Measurements from ENCODE around the gene XYLB. TPM values are rescaled to one million over a fixed set of nuclear protein-coding genes. Genes with fewer than 3 reads are reported as not detected.

The XYLB gene
- total RNA-seq, 2 donors from 2014 or later: 1.8 to 38.7 TPM

- TF ChIP-seq CTCF (IDR thresholded peaks at IDR 0.05): no peak
- Histone ChIP-seq H3K4me1 (ENCODE audit: control insufficient read depth in 1 of 2, low read depth in 2 of 2) (no peaks in the 10 kb centered on the region), H3K4me3 (no peak overlapping the region), H3K27me3 (replicated peaks; ENCODE audit: insufficient read depth) (no peaks in the 10 kb centered on the region), H3K36me3 (no peaks in the 10 kb centered on the region), H3K27ac (no peak overlapping the region), H3K9me3 (no peaks in the 10 kb centered on the region)
- DNase-seq (ENCODE audit: low spot score) (no peak), ATAC-seq (ENCODE audit: insufficient number of reproducible peaks, low FRiP score, low read depth) (no peak)
These were observed 39.0 kb upstream of the XYLB start for GRCh38 chr3:38307599-38307998.

DNA sequence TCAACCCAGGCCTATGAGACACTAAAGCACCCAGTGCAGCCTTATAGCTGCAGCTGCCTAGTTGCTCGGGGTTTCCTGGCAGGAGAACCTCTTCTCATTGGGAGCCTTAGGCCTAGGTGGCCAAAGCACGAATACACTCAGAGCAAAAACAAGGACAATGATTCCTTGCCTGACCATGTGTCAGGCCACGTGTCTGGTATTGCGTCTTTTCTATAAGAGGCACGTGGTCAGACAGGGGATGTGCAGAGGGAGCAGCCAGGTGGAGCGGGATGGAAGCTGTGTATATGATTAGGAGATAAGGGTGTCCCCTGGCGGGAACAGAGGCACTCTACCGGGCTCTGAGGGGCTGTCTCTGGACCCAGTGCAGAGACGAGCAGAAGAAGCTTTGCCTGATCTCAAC is 38.1 kb upstream of the XYLB start:
- TF ChIP-seq CTCF (IDR thresholded peaks at IDR 0.05): no peak
- no peak for ATAC-seq (ENCODE audit: insufficient number of reproducible peaks, low FRiP score, low read depth)
- H3K9me3 ChIP-seq: no peaks in the 10 kb centered on the region
- no peak for DNase-seq (ENCODE audit: low spot score)
- no peaks in the 10 kb centered on the region for H3K27me3 ChIP-seq (replicated peaks; ENCODE audit: insufficient read depth)
- no peaks in the 10 kb centered on the region for H3K36me3 ChIP-seq
- no peak overlapping the region for H3K4me3 ChIP-seq
- no peak overlapping the region for H3K27ac ChIP-seq
- H3K4me1 ChIP-seq (ENCODE audit: control insufficient read depth in 1 of 2, low read depth in 2 of 2): no peaks in the 10 kb centered on the region

- Histone ChIP-seq H3K27me3 (replicated peaks; ENCODE audit: insufficient read depth) (no peaks in the 10 kb centered on the region), H3K9me3 (no peaks in the 10 kb centered on the region), H3K4me1 (ENCODE audit: control insufficient read depth in 1 of 2, low read depth in 2 of 2) (no peaks in the 10 kb centered on the region), H3K36me3 (no peaks in the 10 kb centered on the region), H3K27ac (no peak overlapping the region), H3K4me3 (no peak overlapping the region)
- no peak for TF ChIP-seq CTCF (IDR thresholded peaks at IDR 0.05)
- DNase-seq (ENCODE audit: low spot score) (no peak), ATAC-seq (ENCODE audit: insufficient number of reproducible peaks, low FRiP score, low read depth) (no peak)
These were observed 35.1 kb upstream of the XYLB start for GRCh38 chr3:38311476-38311875.

- TF ChIP-seq CTCF (IDR thresholded peaks at IDR 0.05): no peak
- H3K27ac ChIP-seq: no peak overlapping the region
- no peaks in the 10 kb centered on the region for H3K4me1 ChIP-seq (ENCODE audit: control insufficient read depth in 1 of 2, low read depth in 2 of 2)
- H3K4me3 ChIP-seq: no peak overlapping the region
- H3K27me3 ChIP-seq (replicated peaks; ENCODE audit: insufficient read depth): no peaks in the 10 kb centered on the region
- no peak for ATAC-seq (ENCODE audit: insufficient number of reproducible peaks, low FRiP score, low read depth)
- no peak for DNase-seq (ENCODE audit: low spot score)
- no peaks in the 10 kb centered on the region for H3K36me3 ChIP-seq
- no peaks in the 10 kb centered on the region for H3K9me3 ChIP-seq
These were observed 34.6 kb upstream of the XYLB start for GRCh38 chr3:38311941-38312340.

DNA sequence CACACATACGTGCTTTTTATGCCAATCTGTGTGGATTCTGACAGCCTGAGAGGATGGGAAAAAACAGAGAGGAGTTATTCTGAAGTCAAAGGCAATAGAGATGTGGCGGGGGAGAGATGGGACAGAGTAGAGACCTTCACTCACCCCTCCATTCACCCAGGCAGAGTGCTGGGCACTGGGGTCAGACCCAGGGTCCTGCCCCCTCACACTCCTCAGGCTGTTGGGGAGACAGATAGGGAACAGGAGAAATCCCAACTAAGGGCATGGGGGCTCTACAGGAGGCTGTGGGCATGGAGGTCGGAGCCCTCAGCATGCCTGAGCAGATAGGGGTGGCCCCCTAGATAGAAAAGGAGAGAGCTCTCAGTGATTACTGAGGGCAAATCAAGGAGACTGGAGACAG is 34.2 kb upstream of the XYLB start:
- Histone ChIP-seq H3K9me3 (no peaks in the 10 kb centered on the region), H3K4me1 (ENCODE audit: control insufficient read depth in 1 of 2, low read depth in 2 of 2) (no peaks in the 10 kb centered on the region), H3K36me3 (no peaks in the 10 kb centered on the region), H3K27me3 (replicated peaks; ENCODE audit: insufficient read depth) (no peaks in the 10 kb centered on the region), H3K27ac (no peak overlapping the region), H3K4me3 (no peak overlapping the region)
- DNase-seq (ENCODE audit: low spot score) (no peak), ATAC-seq (ENCODE audit: insufficient number of reproducible peaks, low FRiP score, low read depth) (no peak)
- TF ChIP-seq CTCF (IDR thresholded peaks at IDR 0.05): no peak
